Uterus (tissue), 4 donors: ENCODE measurements around the gene METTL21C. TPM values are rescaled to one million over a fixed set of nuclear protein-coding genes. Genes with fewer than 3 reads are reported as not detected.

Experiments
- DNase-seq, 2 donors: peaks; one replicate each; pipeline ENCODE4 v3.0.0-alpha.2; 2019 to 2020
- H3K27ac ChIP-seq, 2 donors: fragments of 200-600 bp; sonication (generic); 1 replicate in 1 of 2; 2 replicates in 1 of 2; pipeline ENCODE4 v1.5.1; 2016 to 2018
- H3K27me3 ChIP-seq, 2 donors: fragments of 200-600 bp; sonication (generic); one replicate each; pipeline ENCODE4 v1.5.1; 2018 to 2019; ENCODE audit warnings: control low read depth in 1 of 2
- H3K36me3 ChIP-seq, 2 donors: fragments of 200-600 bp; sonication (generic); one replicate each; pipeline ENCODE4 v1.5.1; 2019; ENCODE audit warnings: control low read depth in 1 of 2
- H3K4me1 ChIP-seq, 2 donors: fragments of 200-600 bp; sonication (generic); one replicate each; pipeline ENCODE4 v1.5.1; 2018 to 2019; ENCODE audit warnings: control low read depth in 1 of 2
- H3K4me3 ChIP-seq, 2 donors: fragments of 200-600 bp; sonication (generic); 1 replicate in 1 of 2; 2 replicates in 1 of 2; pipeline ENCODE4 v1.5.1; 2018 to 2019; ENCODE audit warnings: mild to moderate bottlenecking in 1 of 2
- H3K9me3 ChIP-seq, 2 donors: fragments of 200-600 bp; sonication (generic); one replicate each; pipeline ENCODE4 v1.5.1; 2019; ENCODE audit warnings: control low read depth in 1 of 2
- POLR2A ChIP-seq, 2 donors: fragments of 450-650 bp; IDR thresholded peaks; one replicate each; pipeline ENCODE4 v1.6.1; 2016; ENCODE audit warnings: antibody characterized with exemption in 2 of 2, mild to moderate bottlenecking in 1 of 2, moderate library complexity in 1 of 2
- intact Hi-C: fragments of 100-400 bp; cut with DNase I; formaldehyde crosslinking; loops from one replicate; pipeline ENCODE4 v1.15.1; 2023; ENCODE audit warnings: low total_unique reads
- total RNA-seq, 4 donors: library from RNA; depleted of rRNA in 3 of 4; stranded (reverse); fragments of >200 nt in 3 of 4; gene quantifications; one replicate each; pipeline versions ENCODE4 v1.1.0 to v1.2.4, GENCODE V29; 2014 to 2023
- TF ChIP-seq, protein P1 (sequence below), 4 experiments: fragments of 200-600 bp in 2 of 4; fragments of 450-650 bp in 2 of 4; sonication (generic) in 2 of 4; IDR thresholded peaks; one replicate each; pipeline ENCODE4 v1.5.1; 2016 to 2019; ENCODE audit warnings: antibody characterized with exemption in 4 of 4, mild to moderate bottlenecking in 2 of 4, moderate library complexity in 1 of 4
- donor health status: DM: yes; HTN: yes; CAD: no.

Gene METTL21C
- total RNA-seq, 4 donors from 2014 or later = 0.41 TPM; not detected in 3

DNA sequence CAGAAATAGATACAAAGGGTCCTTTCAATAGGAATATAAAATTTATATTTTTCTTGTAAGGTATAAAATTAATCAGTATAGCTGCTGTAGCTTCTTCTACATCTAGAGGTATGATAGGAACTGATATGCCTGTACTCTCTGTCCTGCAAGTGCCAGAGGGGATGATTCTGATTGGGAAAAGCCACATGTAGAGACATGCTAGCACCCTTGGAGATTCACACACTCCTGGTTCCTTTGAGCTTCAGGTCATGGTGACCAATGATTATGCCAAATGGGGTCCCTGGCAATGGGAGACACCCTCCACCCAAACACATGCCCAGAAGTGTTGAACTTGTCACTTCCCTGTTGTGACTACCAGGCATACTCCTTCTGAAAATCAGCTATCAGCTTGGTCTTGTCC is 14.7 kb upstream of the METTL21C start:
- Histone ChIP-seq H3K27ac (peak overlapping the region in 1 of 2 donors; percentile 35), H3K4me1 (no peaks in the 10 kb centered on the region), H3K4me3 (no peak overlapping the region), H3K9me3 (no peaks in the 10 kb centered on the region), H3K36me3 (no peaks in the 10 kb centered on the region), H3K27me3 (no peaks in the 10 kb centered on the region)
- no peak for DNase-seq
- TF ChIP-seq, protein P1, sequence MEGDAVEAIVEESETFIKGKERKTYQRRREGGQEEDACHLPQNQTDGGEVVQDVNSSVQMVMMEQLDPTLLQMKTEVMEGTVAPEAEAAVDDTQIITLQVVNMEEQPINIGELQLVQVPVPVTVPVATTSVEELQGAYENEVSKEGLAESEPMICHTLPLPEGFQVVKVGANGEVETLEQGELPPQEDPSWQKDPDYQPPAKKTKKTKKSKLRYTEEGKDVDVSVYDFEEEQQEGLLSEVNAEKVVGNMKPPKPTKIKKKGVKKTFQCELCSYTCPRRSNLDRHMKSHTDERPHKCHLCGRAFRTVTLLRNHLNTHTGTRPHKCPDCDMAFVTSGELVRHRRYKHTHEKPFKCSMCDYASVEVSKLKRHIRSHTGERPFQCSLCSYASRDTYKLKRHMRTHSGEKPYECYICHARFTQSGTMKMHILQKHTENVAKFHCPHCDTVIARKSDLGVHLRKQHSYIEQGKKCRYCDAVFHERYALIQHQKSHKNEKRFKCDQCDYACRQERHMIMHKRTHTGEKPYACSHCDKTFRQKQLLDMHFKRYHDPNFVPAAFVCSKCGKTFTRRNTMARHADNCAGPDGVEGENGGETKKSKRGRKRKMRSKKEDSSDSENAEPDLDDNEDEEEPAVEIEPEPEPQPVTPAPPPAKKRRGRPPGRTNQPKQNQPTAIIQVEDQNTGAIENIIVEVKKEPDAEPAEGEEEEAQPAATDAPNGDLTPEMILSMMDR (IDR thresholded peaks at IDR 0.05) = no peak
- no peak for TF ChIP-seq POLR2A (IDR thresholded peaks at IDR 0.05)
- intact Hi-C loops = no loop called here

DNA sequence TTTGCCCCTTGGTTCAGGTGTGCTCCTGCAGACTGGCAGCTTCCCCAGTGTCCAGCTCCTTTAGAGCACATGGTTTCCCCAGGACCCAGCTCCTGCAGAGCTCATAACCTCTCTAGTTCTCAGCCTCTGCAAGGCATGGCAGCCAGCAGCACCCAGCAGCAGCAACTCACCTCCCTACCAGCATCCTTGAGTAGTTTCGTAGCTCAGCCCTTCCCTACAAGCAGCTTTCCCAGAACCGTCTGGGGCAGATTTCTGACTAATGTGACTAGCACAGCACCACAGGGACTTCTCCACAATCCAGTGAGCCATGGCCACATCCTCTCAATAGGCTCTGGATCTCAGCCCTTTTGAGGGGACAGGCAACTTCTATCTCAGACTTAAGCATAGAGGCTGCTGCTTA is 14.1 kb upstream of the METTL21C start:
- no peaks in the 10 kb centered on the region for H3K36me3 ChIP-seq
- DNase-seq = no peak
- H3K4me1 ChIP-seq = no peaks in the 10 kb centered on the region
- TF ChIP-seq POLR2A (IDR thresholded peaks at IDR 0.05) = no peak
- TF ChIP-seq, protein P1 (IDR thresholded peaks at IDR 0.05) = no peak
- H3K9me3 ChIP-seq = no peaks in the 10 kb centered on the region
- intact Hi-C loops = no loop called here
- H3K27me3 ChIP-seq = no peaks in the 10 kb centered on the region
- H3K27ac ChIP-seq = no peak overlapping the region
- no peak overlapping the region for H3K4me3 ChIP-seq

DNA sequence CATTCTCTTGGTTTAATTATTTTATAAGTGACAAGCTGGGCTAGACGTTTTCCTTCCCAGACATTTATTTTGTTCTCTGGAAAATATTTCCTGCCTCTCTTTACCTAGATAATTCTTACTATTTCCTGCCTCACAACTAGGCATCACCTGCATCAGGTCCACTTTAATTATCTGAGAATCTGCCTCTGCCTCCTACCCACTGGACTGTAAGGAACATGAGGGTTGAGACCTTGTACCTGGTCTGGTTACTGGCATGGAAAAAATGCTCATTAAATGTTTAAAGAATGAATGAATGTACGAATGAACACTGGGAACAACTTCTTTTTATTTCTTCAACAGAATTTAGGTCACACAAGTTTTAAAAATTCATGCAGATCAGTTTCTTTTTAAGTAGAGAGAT is 13.4 kb upstream of the METTL21C start:
- no peaks in the 10 kb centered on the region for H3K27me3 ChIP-seq
- H3K9me3 ChIP-seq = no peaks in the 10 kb centered on the region
- no peak overlapping the region for H3K4me3 ChIP-seq
- H3K36me3 ChIP-seq = no peaks in the 10 kb centered on the region
- intact Hi-C loops = no loop called here
- DNase-seq = no peak
- H3K27ac ChIP-seq = peak overlapping the region; percentile 21 to 55
- TF ChIP-seq, protein P1 (IDR thresholded peaks at IDR 0.05) = no peak
- no peak for TF ChIP-seq POLR2A (IDR thresholded peaks at IDR 0.05)
- no peaks in the 10 kb centered on the region for H3K4me1 ChIP-seq

DNA sequence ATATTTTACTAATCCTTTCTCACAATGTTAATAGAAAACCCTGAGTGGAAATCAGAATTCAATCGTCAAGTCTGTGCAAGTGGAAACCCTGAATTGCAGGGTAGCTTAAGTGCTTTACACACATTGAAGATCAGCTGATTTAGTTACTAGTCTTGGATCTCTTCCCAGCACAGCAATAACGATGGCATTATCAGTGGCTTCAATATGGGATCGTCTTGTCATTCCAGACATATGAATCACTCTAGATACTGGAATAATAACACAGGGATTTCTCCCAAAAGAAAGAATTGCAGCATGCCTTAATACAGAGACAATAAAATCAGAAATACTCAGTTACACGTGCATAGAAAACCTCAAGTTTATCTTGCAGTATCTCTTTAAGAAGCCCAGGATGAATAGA is 12.6 kb upstream of the METTL21C start:
- Histone ChIP-seq H3K4me3 (no peak overlapping the region), H3K27ac (peak overlapping the region; percentile 21 to 55), H3K9me3 (no peaks in the 10 kb centered on the region), H3K36me3 (no peaks in the 10 kb centered on the region), H3K27me3 (no peaks in the 10 kb centered on the region), H3K4me1 (no peaks in the 10 kb centered on the region)
- no peak for DNase-seq
- intact Hi-C loops = no loop called here
- TF ChIP-seq, protein P1 (IDR thresholded peaks at IDR 0.05) = no peak
- no peak for TF ChIP-seq POLR2A (IDR thresholded peaks at IDR 0.05)

DNA sequence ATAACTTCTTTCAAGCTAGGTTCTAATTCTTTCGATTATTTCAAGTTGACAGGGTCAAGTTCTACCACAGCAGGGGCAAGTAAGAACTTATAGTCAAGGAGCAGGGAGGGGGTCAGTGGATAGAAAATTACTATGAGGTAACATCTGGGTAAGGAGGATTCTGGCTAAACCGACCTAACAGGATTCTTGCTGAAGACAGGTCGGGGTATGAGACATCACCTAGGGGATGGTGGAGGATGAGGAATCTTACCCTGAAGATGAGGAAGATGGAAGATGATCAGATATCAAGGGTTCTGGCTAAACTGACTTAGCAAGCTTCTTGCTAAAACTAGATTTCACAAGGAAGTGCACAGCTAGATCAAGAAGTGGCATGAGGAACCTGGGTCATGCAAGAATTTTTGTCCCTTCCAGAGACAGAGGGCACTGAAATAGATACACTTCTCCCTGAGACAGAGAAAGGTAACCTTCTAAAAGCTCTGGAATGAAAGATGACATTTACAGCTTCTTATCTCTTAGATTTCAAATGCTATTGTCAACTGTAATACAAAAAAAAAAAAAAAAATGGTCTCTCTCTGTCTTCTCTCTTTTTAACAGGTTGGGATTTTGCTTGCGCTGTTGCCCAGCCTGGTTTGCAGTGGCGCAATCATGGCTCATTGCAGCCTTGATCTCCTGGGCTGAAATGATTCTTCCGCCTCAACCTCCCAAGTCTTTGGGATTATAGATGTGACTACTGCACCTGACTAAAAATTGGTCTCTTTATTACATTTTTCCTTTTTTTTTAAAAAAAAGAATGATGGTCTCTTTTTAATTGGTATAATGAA is 9.6 kb upstream of the METTL21C start:
- no peak for DNase-seq
- H3K27me3 ChIP-seq = no peaks in the 10 kb centered on the region
- no peaks in the 10 kb centered on the region for H3K9me3 ChIP-seq
- peak overlapping the region; percentile 58 to 73 for H3K27ac ChIP-seq
- H3K36me3 ChIP-seq = no peaks in the 10 kb centered on the region
- intact Hi-C loops = no loop called here
- no peak overlapping the region for H3K4me3 ChIP-seq
- H3K4me1 ChIP-seq = peaks cover 5 to 6% of the 10 kb centered on the region in 2 donors
- TF ChIP-seq, protein P1 (IDR thresholded peaks at IDR 0.05) = no peak
- TF ChIP-seq POLR2A (IDR thresholded peaks at IDR 0.05) = no peak
